Urothelium cell line (cell line): Measurements from ENCODE around the gene ZDHHC20.

Experiments
- DNase-seq: peaks from one replicate; pipeline ENCODE4 v3.0.0; 2011; ENCODE audit warnings: low spot score, mixed read lengths
- FAIRE-seq: peaks from 2 replicates; lab custom pipeline; 2011; peaks lifted over from hg19 to GRCh38; lab: Jason Lieb, UNC

The ZDHHC20 gene

DNA sequence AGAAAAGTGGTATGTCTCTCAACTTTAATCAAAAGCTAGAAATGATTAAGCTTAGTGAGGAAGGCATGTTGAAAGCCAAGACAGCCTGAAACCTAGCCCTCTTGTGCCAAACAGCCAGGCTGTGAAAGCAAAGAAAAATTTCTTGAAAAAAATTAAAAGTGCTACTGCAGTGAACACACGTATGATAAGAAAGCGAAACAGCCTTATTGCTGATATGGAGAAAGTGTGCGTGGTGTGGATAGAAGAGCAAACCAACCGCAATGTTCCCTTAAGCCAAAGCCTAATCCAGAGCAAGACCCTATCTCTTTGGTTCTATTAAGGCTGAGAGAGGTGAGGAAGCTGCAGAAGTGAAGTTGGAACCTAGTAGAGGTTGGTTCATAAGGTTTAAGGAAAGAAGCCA, 96.4 kb downstream of the ZDHHC20 start:
- FAIRE-seq: no peak
- no peak for DNase-seq

DNA sequence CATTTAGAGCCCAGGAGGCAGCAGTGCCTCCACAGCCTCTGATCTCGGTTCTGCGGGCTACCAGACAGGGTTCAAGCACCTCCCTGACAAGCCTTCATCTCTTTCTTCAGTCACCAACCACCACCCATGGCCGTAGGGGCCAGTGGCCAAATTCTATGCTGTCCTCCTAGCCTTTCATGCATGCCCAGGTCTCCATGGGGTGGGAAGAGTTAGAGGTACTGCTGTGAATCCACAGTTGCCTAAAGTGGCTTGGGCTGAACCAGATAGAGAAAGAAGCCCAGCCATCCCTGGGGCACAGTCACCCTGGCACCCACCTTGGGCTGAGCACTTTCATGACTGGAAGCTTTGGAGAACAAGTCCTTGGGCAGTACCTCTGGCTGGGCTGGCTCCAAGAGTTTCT, 97.4 kb downstream of the ZDHHC20 start:
- FAIRE-seq (no peak), DNase-seq (no peak)

DNA sequence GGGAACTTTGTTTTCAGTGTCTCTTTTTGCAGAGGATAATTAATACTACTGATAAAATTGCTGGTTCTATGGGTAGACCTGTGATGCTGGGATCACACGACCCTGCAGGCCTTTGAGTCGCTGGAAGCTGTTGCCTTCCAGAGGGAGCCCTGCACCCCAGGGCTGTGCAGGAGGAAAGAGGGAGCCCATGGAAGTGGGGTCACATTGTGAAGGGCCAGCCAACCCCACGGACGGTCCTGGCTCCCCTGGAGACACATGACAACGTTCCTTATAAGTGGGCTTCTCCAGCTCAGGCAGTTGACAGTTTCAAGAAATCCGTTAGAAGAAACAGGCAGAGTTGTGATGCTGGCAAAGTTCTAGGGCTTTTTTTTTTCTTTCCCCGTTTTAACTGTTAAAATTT, 98.0 kb downstream of the ZDHHC20 start:
- FAIRE-seq (no peak), DNase-seq (no peak)

DNA sequence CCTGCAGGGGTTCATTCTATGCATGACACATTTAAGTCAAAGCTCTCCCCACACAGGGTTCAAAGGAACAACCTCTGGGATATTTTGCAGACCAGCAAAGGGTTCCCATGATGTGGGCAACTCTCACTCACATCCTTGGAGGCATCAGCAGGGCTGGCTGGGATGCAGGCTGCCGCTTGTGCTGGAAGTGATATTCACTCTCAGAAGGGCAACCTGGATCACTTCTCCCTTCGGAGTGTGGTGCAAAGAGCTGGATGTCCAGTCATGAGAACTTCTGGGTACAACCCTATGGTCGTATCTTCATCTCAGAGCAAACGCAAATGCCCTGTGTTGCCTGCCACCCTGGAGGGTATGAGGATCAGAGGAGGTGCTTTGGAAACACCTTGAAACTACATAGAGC, 98.6 kb downstream of the ZDHHC20 start:
- FAIRE-seq (no peak), DNase-seq (no peak)

DNA sequence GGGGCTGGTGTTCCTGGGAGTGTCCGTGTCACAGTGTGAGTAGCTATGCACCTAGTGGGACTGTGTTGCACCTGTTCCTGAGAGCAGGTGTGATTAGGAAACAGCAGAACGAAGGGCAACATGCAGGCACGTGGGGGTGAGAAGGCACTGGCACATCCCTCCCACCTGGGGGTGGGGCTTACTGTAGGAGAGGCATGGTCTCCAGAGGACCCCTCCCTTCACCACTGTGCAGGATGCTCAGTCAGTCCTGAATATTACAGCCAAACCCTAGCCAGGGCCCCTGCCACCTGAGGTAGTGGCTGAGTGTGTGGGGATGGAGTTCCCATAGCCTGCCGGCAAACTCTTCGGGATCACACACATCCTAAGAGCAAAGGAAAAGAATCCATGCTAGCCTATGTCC, 99.2 kb downstream of the ZDHHC20 start:
- FAIRE-seq: no peak
- no peak for DNase-seq

DNA sequence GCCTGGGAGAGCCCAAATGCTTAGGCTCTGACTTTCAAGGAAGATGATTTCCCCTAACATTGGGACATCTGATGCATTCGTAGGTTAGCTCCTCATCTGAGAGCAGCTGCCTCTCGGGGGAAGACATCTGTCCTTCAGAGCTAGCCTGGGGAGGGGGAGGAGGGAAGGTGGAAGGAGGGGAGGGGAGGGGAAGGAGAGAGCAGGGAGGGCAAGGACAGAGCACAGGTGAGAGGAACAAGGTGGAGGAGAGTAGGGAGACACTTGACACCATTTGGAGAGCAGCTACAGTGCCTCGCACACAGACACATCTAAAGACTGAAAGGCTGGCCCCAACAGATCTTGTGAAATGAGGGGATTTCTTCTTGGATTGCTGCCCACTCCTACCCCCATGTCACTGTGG, 103.8 kb downstream of the ZDHHC20 start:
- FAIRE-seq: no peak
- no peak for DNase-seq

DNA sequence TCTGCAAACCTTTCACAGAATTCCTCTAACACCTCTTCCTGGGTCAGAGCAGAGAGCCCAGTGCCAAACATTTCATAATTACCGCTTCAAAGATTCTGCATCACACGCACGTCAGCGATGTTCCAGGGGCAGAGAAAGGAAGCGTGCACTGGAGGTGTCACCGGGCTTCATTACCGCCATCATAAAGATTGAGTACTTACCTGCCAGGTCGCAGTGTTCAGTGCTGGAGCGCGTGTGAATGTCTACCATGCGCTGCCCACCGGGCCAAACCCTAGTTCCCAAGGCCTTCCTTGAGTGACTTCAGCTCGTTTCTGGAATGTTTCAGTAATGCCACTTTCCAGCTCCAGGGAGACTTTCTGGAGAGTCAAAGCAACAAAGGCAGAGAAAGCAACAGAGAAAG, 104.4 kb downstream of the ZDHHC20 start:
- FAIRE-seq (no peak), DNase-seq (no peak)

DNA sequence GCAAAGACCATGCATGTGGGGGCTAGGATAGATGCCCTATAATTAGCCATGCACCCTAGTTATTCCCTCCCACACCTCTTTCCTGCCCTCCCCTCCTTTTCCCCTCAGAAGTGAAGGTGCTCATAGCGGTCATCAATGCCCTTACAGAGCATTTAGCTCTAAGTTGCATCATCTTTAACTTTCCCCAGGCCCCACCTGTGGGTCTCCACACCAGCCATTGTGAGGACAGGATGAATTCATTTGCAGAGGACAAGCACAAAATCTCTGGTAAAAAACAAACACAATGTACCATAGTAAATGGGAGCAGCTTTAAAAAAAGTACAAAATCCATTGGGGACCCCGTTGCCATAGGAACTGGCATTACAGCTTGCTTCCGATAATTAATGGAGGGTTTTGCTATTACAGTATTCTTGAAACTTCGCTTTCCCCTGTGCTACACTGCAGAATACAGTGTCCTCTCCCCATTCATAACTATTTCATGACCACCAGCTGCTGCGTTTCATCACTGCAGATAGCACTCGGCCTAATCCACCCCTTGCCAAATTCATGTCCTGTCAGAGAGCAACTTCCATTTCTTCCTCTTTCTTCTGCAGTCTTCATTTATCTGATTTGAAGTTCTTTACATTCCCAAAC, 110.5 kb downstream of the ZDHHC20 start:
- FAIRE-seq (no peak), DNase-seq (no peak)

DNA sequence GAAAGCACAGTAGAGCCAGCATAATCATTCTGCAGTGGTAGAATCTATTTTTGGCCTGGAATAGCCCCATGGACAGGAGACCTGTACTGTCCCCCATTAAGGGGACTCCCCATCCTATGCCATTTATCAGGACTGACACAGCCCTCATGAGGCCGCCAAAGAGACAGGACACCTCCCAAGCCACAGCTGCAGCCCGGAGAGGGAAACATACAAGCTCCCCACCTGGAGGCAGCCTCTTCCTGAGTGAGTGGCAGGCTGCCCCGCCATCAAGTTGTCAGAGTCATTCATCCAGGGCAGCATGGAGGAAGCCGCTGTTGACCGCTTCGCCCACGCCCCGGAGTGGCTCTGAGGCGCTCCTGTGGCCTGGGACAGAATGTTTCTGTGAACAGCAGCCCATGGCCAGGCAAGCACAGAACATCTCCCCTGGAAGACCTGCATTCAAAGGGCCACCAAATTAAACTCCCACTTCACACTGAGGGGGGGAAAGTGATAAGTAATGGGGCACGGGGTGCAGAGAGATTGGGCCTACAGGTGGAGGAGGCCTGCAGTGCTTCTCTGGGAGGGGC, 111.3 kb downstream of the ZDHHC20 start:
- FAIRE-seq (no peak), DNase-seq (no peak)

DNA sequence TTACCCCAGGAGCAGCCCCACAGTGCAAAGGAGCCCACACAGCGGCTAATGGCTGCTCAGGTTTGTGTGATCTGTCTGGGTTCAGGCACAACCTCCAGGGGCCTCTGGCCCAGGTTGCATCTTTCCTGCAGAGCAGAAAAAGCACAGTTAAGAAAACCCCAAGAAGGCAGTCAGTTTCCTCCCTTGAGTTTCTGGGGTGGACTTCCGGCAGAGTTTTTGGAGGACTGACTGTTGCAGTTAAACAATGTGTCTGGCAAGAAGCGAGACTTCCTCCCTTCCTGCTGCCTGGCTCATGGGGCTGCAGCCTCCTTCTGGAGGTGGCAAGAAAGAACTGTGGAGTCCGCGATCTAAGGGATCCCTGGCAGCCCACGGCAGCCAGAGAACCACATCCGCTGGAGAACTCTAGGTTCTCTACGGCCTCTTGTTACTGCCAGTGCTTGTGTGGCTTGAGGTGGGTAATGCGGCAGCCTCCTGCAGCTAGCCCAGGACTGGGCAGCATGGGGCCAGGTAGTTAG, 114.4 kb downstream of the ZDHHC20 start:
- FAIRE-seq: no peak
- no peak for DNase-seq

DNA sequence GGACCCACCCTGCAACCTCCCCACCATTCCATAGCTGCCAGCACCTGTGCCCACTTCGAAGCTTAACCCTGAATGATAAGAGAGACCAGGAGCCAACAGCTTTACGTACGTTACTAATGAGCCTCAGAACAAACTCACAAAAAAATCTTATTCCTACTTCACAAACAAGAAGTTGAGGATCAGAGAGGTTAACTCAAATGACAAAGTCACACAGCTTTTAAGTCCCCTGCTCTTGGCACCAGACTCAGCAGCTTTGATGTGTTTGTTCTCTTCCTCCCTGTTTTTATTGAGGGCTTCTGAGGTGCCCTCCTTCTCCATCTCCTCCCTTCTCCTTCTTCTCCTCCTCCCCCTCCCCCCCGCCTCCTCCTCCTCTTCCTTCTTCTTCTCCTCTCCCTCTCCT, 115.4 kb downstream of the ZDHHC20 start:
- DNase-seq: no peak
- no peak for FAIRE-seq

DNA sequence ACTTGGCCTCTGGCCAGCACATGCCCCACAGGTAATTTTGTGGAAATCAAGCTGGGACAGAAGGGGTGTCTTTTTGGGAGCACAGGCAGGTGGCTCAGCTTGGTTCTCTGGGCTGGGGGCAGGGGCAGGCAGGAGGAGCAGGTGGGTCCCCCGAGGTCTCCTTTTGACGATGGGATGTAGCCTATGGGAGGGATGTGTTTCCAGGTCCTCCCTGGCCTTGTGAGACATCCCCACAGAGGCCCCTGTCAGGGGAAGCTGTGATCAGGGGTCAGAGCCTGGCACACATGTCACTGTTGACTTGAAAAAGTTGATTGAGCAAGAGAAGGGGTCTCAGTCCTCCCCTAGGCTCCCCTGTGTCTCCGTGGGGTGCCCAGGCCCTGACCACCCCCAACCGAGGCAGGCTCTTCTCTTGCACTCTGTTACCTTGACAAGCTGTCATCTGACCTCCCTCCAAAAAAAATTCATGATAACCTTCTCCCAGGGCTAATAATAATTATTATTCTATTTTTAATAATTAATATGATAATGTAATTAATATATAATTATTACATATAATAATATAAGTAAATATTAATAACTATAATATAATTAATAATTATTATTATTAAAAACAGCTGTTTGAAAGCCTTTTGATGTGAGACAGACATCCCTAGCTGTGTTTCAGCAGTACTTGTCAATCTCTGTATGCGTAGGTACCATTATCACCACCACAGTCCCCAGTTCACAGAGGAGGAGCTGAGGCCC, 116.2 kb downstream of the ZDHHC20 start:
- no peak for DNase-seq
- no peak for FAIRE-seq

DNA sequence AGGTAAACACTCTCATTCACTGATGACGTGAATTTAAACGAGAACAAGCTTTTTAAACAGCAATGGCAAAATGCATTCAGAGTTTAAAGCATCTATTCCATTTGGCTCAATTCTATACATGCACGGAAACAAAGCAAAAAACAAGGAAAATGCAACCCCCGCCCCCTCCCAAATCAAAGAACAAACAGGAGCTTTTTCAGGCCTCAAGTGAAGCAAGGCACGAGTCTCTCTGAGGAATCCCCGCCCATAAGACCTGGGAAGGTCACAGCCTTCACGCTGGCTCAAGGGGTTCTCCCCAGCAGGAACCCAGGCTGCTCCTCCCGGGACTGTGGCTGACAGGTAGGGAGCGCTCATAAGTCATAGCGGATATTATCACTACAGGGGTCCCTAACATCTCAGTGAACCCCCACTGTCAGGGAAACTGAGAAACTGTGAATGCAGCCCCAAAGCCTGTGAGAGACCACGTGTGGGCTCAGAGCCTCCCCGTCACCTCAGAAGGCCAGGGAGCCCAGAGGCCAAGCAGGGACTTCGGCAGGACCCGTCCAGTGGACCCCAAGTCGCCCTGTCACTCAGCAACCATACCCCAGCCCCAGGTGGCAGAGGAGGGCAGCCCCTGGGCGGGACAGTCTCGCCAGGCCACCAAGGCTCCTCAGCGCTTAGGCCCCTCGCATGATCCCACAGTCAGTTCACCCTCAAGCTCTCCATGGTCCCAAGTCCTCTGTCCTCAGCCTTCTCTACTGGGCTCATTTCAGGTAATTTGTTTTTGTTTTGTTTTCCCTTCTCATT, 117.3 kb downstream of the ZDHHC20 start:
- no peak for FAIRE-seq
- DNase-seq: no peak

DNA sequence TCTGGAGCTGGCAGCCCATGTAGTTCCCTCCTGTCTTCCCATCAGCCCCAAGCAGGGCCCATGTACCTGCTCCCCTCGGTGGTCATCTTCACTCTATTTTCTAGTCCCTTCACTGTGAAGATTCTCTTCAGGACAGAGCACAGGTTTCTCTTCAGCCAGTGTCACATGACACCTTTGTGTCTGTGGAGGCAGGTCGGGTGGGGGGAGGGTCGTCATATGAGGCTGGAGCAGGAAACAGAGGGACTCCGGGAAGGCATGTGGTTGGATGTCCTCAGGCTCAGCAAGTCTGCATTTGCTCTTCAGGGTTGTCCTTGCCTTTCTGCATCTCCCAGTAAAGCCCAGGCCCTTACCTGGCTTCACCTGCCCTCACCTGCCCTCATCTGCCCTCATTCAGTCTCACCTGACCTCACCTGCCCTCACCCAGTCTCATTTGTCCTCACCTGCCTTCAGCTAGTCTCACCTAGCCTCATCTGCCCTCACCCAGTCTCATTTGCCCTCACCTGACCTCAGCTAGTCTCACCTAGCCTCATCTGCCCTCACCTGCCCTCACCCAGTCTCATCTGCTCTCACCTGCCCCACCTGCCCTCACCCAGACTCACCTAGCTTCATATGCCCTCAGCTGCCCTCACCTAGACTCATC, 120.3 kb downstream of the ZDHHC20 start:
- no peak for DNase-seq
- no peak for FAIRE-seq

DNA sequence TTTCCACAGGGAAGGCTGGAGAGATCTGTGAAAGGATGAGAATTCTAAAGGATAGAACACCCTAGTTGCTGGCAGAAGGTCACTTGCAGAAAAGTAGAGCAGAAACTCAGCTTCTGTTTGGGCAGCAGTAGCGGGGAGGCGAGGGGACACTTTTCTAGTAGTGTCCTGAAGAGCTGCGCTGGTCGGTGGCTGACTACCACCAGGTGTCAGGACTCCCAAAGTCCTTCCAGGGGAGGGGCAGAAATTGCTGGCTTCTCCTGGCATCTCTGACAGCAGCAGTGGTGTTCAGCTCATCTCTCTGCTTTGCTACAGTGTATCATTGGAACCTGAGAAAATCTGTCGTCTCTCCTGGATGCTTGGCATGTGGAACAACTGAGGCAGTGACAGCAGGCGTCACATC, 120.9 kb downstream of the ZDHHC20 start:
- no peak for DNase-seq
- FAIRE-seq: no peak

DNA sequence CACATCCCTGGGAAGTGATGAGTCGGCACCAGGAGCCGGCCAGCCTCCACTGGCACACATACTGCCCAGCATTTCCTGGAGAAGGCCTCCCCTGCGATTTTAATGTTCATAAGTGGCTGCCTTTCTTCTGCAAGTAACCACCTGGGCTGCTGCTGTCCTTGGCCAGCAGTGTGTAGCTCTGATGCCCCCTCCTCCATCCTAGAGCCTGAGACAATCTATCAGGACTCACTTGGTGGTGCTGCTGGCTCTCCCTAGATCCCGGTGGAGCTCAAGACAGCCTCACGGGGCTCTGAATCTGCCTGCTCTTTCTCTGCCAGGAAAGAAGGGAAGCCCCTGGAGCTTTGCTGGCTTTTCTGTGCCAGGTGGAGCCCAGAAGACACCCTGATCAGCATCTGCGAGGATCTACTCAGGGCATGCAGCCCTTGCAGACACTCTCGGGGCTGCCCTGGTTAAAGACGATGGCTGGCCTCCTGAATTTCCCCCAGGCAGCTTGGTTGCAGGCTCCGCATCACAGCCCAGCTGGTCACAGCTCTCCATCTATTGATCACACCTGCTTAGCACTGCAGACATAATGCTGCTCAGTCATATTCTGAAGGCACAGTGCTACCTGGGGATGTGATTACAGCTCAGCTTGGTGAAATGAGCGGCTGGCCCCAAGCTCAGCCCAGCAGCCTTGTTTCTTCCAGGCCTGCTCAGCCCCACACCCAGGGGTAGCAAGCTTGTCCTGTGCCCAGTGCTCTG, 122.3 kb downstream of the ZDHHC20 start:
- DNase-seq: no peak
- no peak for FAIRE-seq

DNA sequence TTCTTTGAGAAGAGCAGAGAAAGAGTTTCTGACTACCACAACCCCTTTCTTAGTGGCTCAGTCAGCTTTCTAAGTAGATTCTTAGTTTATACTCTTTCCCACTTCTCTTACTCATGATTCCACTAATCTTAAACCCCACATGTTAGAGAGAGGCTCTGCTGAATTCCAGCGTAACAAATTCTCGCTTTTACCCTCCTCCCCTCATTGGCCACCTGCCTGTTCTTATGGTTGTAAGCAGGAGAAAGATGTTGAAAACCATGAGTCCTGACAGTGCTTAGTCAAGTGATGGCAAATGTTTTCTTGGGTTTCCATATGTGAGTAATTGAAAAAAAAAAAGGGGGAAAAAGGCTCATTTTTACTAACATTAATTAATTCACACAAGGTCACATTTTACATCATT, 125.9 kb downstream of the ZDHHC20 start:
- no peak for FAIRE-seq
- DNase-seq: no peak

DNA sequence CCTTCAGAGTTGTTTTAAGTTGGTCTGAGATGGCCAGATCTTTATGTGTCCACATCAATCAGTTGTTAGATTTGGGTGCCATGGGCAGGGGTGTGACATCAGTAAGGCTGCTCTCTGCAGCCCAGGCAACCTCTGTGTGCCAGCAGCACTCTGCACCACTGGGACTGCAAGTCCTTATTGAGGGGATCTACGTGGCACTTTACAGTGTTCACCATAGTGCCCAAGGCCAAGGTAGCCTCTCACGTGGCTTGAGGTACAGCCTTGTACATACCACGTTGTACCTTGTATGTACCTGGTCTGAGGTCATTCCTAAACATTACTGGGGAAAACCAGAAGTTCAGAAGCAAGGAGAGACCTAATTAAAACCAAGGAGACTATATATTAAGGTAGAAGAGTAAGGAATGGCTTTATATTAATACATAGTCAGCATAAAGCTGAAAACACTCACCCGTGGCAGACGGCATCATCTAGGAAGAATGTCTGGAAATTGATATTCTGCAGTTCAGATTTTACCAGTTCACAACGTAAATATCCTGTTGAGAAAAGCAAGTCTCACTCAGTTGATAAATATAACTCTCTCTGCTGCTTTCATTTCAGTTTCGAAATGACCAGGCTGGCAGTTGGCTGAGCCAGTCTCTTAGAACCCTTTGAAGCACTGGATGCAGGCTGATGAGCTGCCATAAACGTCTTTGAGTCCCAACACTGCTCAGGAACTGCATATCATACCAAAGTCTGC, 128.8 kb downstream of the ZDHHC20 start:
- DNase-seq: no peak
- FAIRE-seq: no peak

DNA sequence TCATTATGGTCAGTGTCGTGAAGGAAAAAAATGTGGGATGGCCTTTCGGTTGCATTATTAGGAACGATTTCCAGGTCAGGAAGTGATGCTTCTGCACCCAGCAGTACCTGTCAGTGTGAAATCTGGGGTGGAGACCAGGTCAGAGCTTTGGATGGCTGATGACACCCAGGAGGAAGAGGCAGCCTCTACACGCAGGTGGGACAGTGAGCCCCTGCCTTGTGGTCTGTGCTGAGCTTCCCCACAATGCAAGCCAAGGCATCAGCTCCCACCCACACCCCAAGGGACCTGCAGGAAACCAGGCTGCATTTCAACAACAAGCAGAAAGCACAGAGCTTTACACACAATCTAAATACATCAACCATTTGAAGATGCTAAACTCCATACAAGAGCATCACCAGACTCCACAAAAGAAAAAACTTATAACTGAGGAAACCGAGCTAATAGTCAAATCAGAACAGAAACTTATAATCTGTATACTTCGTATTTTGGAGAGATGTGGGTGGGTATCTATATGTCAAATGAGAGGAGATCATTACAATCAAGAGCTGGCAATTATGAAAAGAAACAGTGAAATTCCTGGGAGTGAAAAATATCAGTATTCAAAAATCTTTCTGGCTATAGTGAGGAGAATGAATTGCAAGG, 130.1 kb downstream of the ZDHHC20 start:
- no peak for FAIRE-seq

More for the DNA sequence above, 130.1 kb downstream of the ZDHHC20 start:
- no peak for DNase-seq
